Measurements from ENCODE around the gene FSD2. TPM values are rescaled to one million over a fixed set of nuclear protein-coding genes. Genes with fewer than 3 reads are reported as not detected.

FSD2 gene
- total and polyA plus RNA-seq, 10 of the 15 experiments (the other 5 are each of a cell fraction or from before 2014, with no cell fraction given) = under 0.01 to 0.39 (median 0.07) TPM; not detected in 3

DNA sequence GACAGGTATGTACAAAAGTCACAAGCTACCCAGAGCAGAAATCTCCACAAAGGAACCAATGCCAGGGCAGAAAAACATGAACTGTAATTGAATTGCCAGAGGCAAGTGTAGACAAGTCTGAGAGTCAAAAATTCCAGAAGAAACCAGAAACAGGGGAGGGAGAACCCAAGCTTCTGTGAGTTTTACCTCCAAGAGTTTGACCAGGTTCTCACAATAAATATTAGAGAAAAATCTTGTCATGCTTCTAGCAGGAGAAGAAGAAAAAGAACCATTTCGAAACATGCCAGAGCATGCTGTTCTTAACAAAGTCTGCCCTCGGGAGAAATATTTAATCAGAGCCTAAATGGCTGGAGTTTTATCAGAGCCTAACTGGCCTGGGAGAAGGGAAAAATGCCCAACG is 63.7 kb downstream of the FSD2 start:
- RAD21 ChIA-PET (ENCODE audit: unreplicated experiment) = no interaction called here
- SMC1A ChIA-PET (ENCODE audit: uncharacterized antibody, unreplicated experiment) = interaction anchor here (1.0 kb wide), 1 partner anchor 148 kb away, joined by 3 read pairs; no protein-coding TSS in a partner anchor
- POLR2A ChIA-PET = interaction anchor here (0.6 to 0.8 kb wide), 2 partner anchors 8 to 134 kb away, joined by 3 read pairs; no protein-coding TSS in a partner anchor
- no peaks in the 10 kb centered on the region for H3K9me3 ChIP-seq (replicated peaks; ENCODE audit: control insufficient read depth, insufficient read depth, low read length)
- peaks cover 0 to 3% of the 10 kb centered on the region in 2 experiments; a peak in 1 of 4 replicates for H3K36me3 ChIP-seq (ENCODE audit: control insufficient read depth in 2 of 2, insufficient read depth in 2 of 2, low read length in 1 of 2)
- CTCF ChIA-PET = no interaction called here
- TF ChIP-seq, protein P1, sequence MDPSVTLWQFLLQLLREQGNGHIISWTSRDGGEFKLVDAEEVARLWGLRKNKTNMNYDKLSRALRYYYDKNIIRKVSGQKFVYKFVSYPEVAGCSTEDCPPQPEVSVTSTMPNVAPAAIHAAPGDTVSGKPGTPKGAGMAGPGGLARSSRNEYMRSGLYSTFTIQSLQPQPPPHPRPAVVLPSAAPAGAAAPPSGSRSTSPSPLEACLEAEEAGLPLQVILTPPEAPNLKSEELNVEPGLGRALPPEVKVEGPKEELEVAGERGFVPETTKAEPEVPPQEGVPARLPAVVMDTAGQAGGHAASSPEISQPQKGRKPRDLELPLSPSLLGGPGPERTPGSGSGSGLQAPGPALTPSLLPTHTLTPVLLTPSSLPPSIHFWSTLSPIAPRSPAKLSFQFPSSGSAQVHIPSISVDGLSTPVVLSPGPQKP (IDR thresholded peaks at IDR 0.05; ENCODE audit: low read depth, low read length) = no peak
- in situ Hi-C loops (cut with MboI) = no loop called here
- H3K79me2 ChIP-seq (ENCODE audit: control insufficient read depth, insufficient read depth, low read length) = no peaks in the 10 kb centered on the region
- H4K20me1 ChIP-seq (ENCODE audit: control insufficient read depth, insufficient read depth) = no peaks in the 10 kb centered on the region
- BruUV-seq (replicated peaks) = no TSS peak
- ATAC-seq (no peak), DNase-seq (ENCODE audit: low read depth, low spot score) (no peak), FAIRE-seq (no peak)
- H3K27ac ChIP-seq (ENCODE audit: control insufficient read depth, insufficient read depth) = no peak overlapping the region
- H2AFZ ChIP-seq (ENCODE audit: control insufficient read depth, low read depth, low read length) = no peak overlapping the region
- H3K27me3 ChIP-seq (replicated peaks in 1 of 2; ENCODE audit: control insufficient read depth in 2 of 2, insufficient read depth in 2 of 2, low read length in 1 of 2) = no peaks in the 10 kb centered on the region
- H3K4me2 ChIP-seq (ENCODE audit: control insufficient read depth, insufficient read depth) = no peak overlapping the region
- no peak overlapping the region for H3K4me3 ChIP-seq
- no peak overlapping the region for H3K9ac ChIP-seq (ENCODE audit: control insufficient read depth, insufficient read depth, low read length)
- no peaks in the 10 kb centered on the region for H3K4me1 ChIP-seq (ENCODE audit: control insufficient read depth, insufficient read depth, low read length)
- intact Hi-C loops (cut with micrococcal nuclease; ENCODE audit: unreplicated experiment) = no loop called here
- WGBS (ENCODE audit: insufficient coverage, insufficient replicate concordance, low lambda C conversion rate, missing lambda C conversion rate) = 92% methylated on average over 3 of the region's 3 CpGs

DNA sequence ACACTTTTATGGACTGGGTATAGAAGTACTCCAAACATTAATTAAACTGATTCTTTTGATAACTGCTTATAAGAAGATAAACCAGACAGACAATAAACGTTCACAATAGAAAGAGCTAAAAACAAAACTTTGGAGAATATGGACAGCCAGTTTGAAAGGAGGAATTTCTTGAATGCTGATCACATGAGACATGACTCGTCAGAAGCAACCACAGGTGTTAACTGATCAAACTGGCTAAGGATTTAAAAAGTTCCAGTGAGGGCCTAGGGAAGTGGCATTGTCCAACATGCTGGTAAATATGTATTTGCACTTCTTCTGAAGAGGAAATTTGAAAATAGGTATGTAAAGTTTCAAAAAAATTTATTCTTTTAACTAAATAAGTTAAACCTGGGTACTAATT is 66.8 kb downstream of the FSD2 start:
- 54% methylated on average over 2 of the region's 2 CpGs for WGBS (ENCODE audit: insufficient coverage, insufficient replicate concordance, low lambda C conversion rate, missing lambda C conversion rate)
- H3K4me2 ChIP-seq (ENCODE audit: control insufficient read depth, insufficient read depth) = no peak overlapping the region
- no peaks in the 10 kb centered on the region for H3K27me3 ChIP-seq (replicated peaks in 1 of 2; ENCODE audit: control insufficient read depth in 2 of 2, insufficient read depth in 2 of 2, low read length in 1 of 2)
- H3K36me3 ChIP-seq (ENCODE audit: control insufficient read depth in 2 of 2, insufficient read depth in 2 of 2, low read length in 1 of 2) = peaks cover 0 to 3% of the 10 kb centered on the region in 2 experiments; a peak in 1 of 4 replicates
- RAD21 ChIA-PET (ENCODE audit: unreplicated experiment) = no interaction called here
- POLR2A ChIA-PET = interaction anchor here (0.6 kb wide), 1 partner anchor 264 kb away, joined by 4 read pairs; no protein-coding TSS in a partner anchor
- H3K79me2 ChIP-seq (ENCODE audit: control insufficient read depth, insufficient read depth, low read length) = no peaks in the 10 kb centered on the region
- H2AFZ ChIP-seq (ENCODE audit: control insufficient read depth, low read depth, low read length) = no peak overlapping the region
- no peak for DNase-seq (ENCODE audit: low read depth, low spot score)
- H3K27ac ChIP-seq (ENCODE audit: control insufficient read depth, insufficient read depth) = no peak overlapping the region
- H3K4me1 ChIP-seq (ENCODE audit: control insufficient read depth, insufficient read depth, low read length) = no peaks in the 10 kb centered on the region
- in situ Hi-C loops (cut with MboI) = no loop called here
- H3K9me3 ChIP-seq (replicated peaks; ENCODE audit: control insufficient read depth, insufficient read depth, low read length) = no peaks in the 10 kb centered on the region
- H3K9ac ChIP-seq (ENCODE audit: control insufficient read depth, insufficient read depth, low read length) = no peak overlapping the region
- no peaks in the 10 kb centered on the region for H4K20me1 ChIP-seq (ENCODE audit: control insufficient read depth, insufficient read depth)
- FAIRE-seq = no peak
- intact Hi-C loops (cut with micrococcal nuclease; ENCODE audit: unreplicated experiment) = no loop called here
- no peak for ATAC-seq
- BruUV-seq (replicated peaks) = no TSS peak
- SMC1A ChIA-PET (ENCODE audit: uncharacterized antibody, unreplicated experiment) = no interaction called here
- no peak overlapping the region for H3K4me3 ChIP-seq
- CTCF ChIA-PET = no interaction called here
- no peak for TF ChIP-seq NFYA (IDR thresholded peaks at IDR 0.05; ENCODE audit: borderline replicate concordance, low read depth, low read length)
- TF ChIP-seq ZNF274 (IDR thresholded peaks at IDR 0.05; ENCODE audit: insufficient read depth, insufficient read length) = no peak
- TF ChIP-seq, protein P2, sequence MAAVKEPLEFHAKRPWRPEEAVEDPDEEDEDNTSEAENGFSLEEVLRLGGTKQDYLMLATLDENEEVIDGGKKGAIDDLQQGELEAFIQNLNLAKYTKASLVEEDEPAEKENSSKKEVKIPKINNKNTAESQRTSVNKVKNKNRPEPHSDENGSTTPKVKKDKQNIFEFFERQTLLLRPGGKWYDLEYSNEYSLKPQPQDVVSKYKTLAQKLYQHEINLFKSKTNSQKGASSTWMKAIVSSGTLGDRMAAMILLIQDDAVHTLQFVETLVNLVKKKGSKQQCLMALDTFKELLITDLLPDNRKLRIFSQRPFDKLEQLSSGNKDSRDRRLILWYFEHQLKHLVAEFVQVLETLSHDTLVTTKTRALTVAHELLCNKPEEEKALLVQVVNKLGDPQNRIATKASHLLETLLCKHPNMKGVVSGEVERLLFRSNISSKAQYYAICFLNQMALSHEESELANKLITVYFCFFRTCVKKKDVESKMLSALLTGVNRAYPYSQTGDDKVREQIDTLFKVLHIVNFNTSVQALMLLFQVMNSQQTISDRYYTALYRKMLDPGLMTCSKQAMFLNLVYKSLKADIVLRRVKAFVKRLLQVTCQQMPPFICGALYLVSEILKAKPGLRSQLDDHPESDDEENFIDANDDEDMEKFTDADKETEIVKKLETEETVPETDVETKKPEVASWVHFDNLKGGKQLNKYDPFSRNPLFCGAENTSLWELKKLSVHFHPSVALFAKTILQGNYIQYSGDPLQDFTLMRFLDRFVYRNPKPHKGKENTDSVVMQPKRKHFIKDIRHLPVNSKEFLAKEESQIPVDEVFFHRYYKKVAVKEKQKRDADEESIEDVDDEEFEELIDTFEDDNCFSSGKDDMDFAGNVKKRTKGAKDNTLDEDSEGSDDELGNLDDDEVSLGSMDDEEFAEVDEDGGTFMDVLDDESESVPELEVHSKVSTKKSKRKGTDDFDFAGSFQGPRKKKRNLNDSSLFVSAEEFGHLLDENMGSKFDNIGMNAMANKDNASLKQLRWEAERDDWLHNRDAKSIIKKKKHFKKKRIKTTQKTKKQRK (IDR thresholded peaks at IDR 0.05; ENCODE audit: low read depth, low read length) = no peak
- TF ChIP-seq, protein P3, sequence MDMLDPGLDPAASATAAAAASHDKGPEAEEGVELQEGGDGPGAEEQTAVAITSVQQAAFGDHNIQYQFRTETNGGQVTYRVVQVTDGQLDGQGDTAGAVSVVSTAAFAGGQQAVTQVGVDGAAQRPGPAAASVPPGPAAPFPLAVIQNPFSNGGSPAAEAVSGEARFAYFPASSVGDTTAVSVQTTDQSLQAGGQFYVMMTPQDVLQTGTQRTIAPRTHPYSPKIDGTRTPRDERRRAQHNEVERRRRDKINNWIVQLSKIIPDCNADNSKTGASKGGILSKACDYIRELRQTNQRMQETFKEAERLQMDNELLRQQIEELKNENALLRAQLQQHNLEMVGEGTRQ (IDR thresholded peaks at IDR 0.05; ENCODE audit: borderline replicate concordance, low read depth, low read length) = no peak
- TF ChIP-seq CBX5 (IDR thresholded peaks at IDR 0.05; ENCODE audit: low read depth) = no peak
- TF ChIP-seq, protein P4, sequence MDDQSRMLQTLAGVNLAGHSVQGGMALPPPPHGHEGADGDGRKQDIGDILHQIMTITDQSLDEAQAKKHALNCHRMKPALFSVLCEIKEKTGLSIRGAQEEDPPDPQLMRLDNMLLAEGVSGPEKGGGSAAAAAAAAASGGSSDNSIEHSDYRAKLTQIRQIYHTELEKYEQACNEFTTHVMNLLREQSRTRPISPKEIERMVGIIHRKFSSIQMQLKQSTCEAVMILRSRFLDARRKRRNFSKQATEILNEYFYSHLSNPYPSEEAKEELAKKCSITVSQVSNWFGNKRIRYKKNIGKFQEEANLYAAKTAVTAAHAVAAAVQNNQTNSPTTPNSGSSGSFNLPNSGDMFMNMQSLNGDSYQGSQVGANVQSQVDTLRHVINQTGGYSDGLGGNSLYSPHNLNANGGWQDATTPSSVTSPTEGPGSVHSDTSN (IDR thresholded peaks at IDR 0.05; ENCODE audit: insufficient replicate concordance, low read depth, low read length) = no peak
- no peak for TF ChIP-seq SMAD5 (IDR thresholded peaks at IDR 0.05; ENCODE audit: low read depth)
- TF ChIP-seq TCF12 (IDR thresholded peaks at IDR 0.05; ENCODE audit: low read depth, low read length) = no peak

Measured in GM12878 (cell line).